RWPE1 (cell line): ENCODE measurements around the gene MRPL43.

ENCODE experiments used
- CTCF ChIA-PET: fragments of 350-600 bp; sonication (Branson Sonifier 250); formaldehyde crosslinking; extraction: SDS; loops from one replicate; lab custom pipeline; 2021; lab: Yijun Ruan, JAX
- POLR2A ChIA-PET: fragments of 400-600 bp; formaldehyde crosslinking; extraction: SDS; loops from one replicate; lab custom pipeline; 2020; ENCODE audit warnings: antibody characterized with exemption; ENCODE audit not compliant: low non-redundant PET; lab: Yijun Ruan, JAX
- DNase-seq: peaks from one replicate; pipeline ENCODE4 v3.0.0; 2012; ENCODE audit warnings: low spot score
- H3K27ac ChIP-seq: fragments of 450-650 bp; 2 replicates; pipeline ENCODE4 v1.5.1; 2017
- CTCF ChIP-seq: fragments of 450-650 bp; conservative IDR thresholded peaks from 2 replicates; pipeline ENCODE4 v1.5.1; 2017; ENCODE audit warnings: low read depth, mild to moderate bottlenecking

Gene MRPL43

GRCh38 chr10:101005869-101006567 is 18.7 kb upstream of the MRPL43 start:
- peak overlapping the region; percentile 63 for H3K27ac ChIP-seq
- CTCF ChIA-PET = interaction anchor here (1.0 to 3.6 kb wide), 2 partner anchors 12 to 60 kb away, joined by 4 to 19 read pairs; no protein-coding TSS in a partner anchor
- POLR2A ChIA-PET = interaction anchor here (0.9 to 1.1 kb wide), 2 partner anchors 8 to 37 kb away, joined by 3 read pairs; no protein-coding TSS in a partner anchor
- TF ChIP-seq CTCF = no peak
- no peak for DNase-seq

GRCh38 chr10:101005361-101005760 is 18.1 kb upstream of the MRPL43 start:
- CTCF ChIA-PET = interaction anchor here (0.6 to 2.4 kb wide), 3 partner anchors 11 to 61 kb away, joined by 3 to 9 read pairs (median 4); no protein-coding TSS in a partner anchor
- H3K27ac ChIP-seq = no peak overlapping the region
- POLR2A ChIA-PET = no interaction called here
- TF ChIP-seq CTCF = no peak
- DNase-seq = no peak

GRCh38 chr10:101003639-101004206 is 16.4 kb upstream of the MRPL43 start:
- TF ChIP-seq CTCF = no peak
- no peak for DNase-seq
- POLR2A ChIA-PET = no interaction called here
- CTCF ChIA-PET = interaction anchor here (0.6 to 5.2 kb wide), 6 partner anchors 8 to 104 kb away, joined by 4 to 24 read pairs (median 8); no protein-coding TSS in a partner anchor
- H3K27ac ChIP-seq = peak overlapping the region; percentile 23

GRCh38 chr10:101002456-101002855 is 15.2 kb upstream of the MRPL43 start:
- POLR2A ChIA-PET = interaction anchor here (1.1 kb wide), 1 partner anchor 10 kb away, joined by 8 read pairs; no protein-coding TSS in a partner anchor
- CTCF ChIA-PET = interaction anchor here (0.6 to 5.2 kb wide), 4 partner anchors 9 to 574 kb away, joined by 3 to 24 read pairs (median 6); no protein-coding TSS in a partner anchor

GRCh38 chr10:101001659-101002035 is 14.3 kb upstream of the MRPL43 start:
- H3K27ac ChIP-seq = peak overlapping the region; percentile 99
- POLR2A ChIA-PET = interaction anchor here (0.9 kb wide), 1 partner anchor 10 kb away, joined by 3 read pairs; no protein-coding TSS in a partner anchor
- no peak for TF ChIP-seq CTCF
- no peak for DNase-seq
- CTCF ChIA-PET = interaction anchor here (0.6 to 5.2 kb wide), 2 partner anchors 12 to 575 kb away, joined by 3 to 24 read pairs; no protein-coding TSS in a partner anchor

More at GRCh38 chr10:101002456-101002855, 15.2 kb upstream of the MRPL43 start:
- DNase-seq = no peak
- peak overlapping the region; percentile 99 for H3K27ac ChIP-seq
- no peak for TF ChIP-seq CTCF
